Breast epithelium (tissue), 4 donors: ENCODE results near the gene LYRM9. TPM values are rescaled to one million over a fixed set of nuclear protein-coding genes. Genes with fewer than 3 reads are reported as not detected.
A peak's percentile ranks its signal among the peaks of the same experiment; 100 is the strongest.
"Not testable (repeated sequence)": the region's sequence is repeated elsewhere in the genome, so short reads cannot be mapped to it uniquely, and the experiment has no call there.

Source experiments
- DNase-seq, 2 donors: peaks; one replicate each; pipeline ENCODE4 v3.0.0-alpha.2; 2019; ENCODE audit warnings: low spot score in 2 of 2
- H3K27ac ChIP-seq, 2 donors: fragments of 200-600 bp; sonication (generic) in 1 of 2; one replicate each; pipeline ENCODE4 v1.5.1; 2016 to 2019; ENCODE audit warnings: mild to moderate bottlenecking in 1 of 2
- H3K27me3 ChIP-seq, 2 donors: fragments of 200-600 bp; sonication (generic) in 1 of 2; one replicate each; pipeline versions ENCODE4 v1.5.1 to v1.6.0; 2017 to 2019; ENCODE audit warnings: control low read depth in 1 of 2, mild to moderate bottlenecking in 1 of 2
- H3K36me3 ChIP-seq: fragments of 200-600 bp; one replicate; pipeline ENCODE4 v1.5.1; 2019
- H3K4me1 ChIP-seq, 2 donors: fragments of 200-600 bp; sonication (generic); one replicate each; pipeline ENCODE4 v1.5.1; 2016 to 2019; ENCODE audit warnings: control low read depth in 1 of 2
- H3K4me3 ChIP-seq, 3 donors: fragments of 200-600 bp; sonication (generic); 1 replicate in 2 of 3; 2 replicates in 1 of 3; pipeline ENCODE4 v1.5.1; 2016 to 2019; ENCODE audit warnings: mild to moderate bottlenecking in 3 of 3, moderate library complexity in 2 of 3
- H3K9me3 ChIP-seq, 2 donors: fragments of 200-600 bp; sonication (generic) in 1 of 2; one replicate each; pipeline ENCODE4 v1.5.1; 2016 to 2019; ENCODE audit warnings: control low read depth in 1 of 2
- CTCF ChIP-seq, 3 donors: fragments of 450-650 bp; IDR thresholded peaks; one replicate each; pipeline ENCODE4 v1.5.1; 2016 to 2017; ENCODE audit warnings: antibody characterized with exemption in 3 of 3, mild to moderate bottlenecking in 3 of 3, moderate library complexity in 3 of 3
- POLR2A ChIP-seq: fragments of 450-650 bp; IDR thresholded peaks from one replicate; pipeline ENCODE4 v1.6.1; 2016; ENCODE audit warnings: antibody characterized with exemption, mild to moderate bottlenecking, moderate library complexity
- POLR2AphosphoS5 ChIP-seq, 3 donors: sonication (generic); formaldehyde crosslinking; IDR thresholded peaks; one replicate each; pipeline ENCODE4 v1.6.1; 2017; ENCODE audit warnings: antibody characterized with exemption in 3 of 3
- intact Hi-C: fragments of 100-400 bp; cut with DNase I; formaldehyde crosslinking; loops from one replicate; pipeline ENCODE4 v1.15.1; 2023; ENCODE audit warnings: low total_unique reads
- total RNA-seq, 3 donors: library from RNA; depleted of rRNA; stranded (reverse); fragments of >200 nt; gene quantifications; one replicate each; pipeline ENCODE4 v1.1.0, GENCODE V29; 2016

Gene LYRM9
- total RNA-seq, 3 donors from 2014 or later: 23.3 to 31.3 (median 31.2) TPM

- no peak for TF ChIP-seq POLR2AphosphoS5 (IDR thresholded peaks at IDR 0.05)
- TF ChIP-seq CTCF (IDR thresholded peaks at IDR 0.05): no peak
- no peak for TF ChIP-seq POLR2A
- Histone ChIP-seq H3K27me3 (no peaks in the 10 kb centered on the region), H3K9me3 (no peaks in the 10 kb centered on the region), H3K4me3 (no peak overlapping the region), H3K4me1 (no peaks in the 10 kb centered on the region), H3K27ac (no peak overlapping the region), H3K36me3 (no peaks in the 10 kb centered on the region)
- DNase-seq: no peak
- intact Hi-C loops: no loop called here
Observed at GRCh38 chr17:27845264-27846041, 47.7 kb downstream of the LYRM9 start.

- no peak overlapping the region for H3K27ac ChIP-seq
Observed at GRCh38 chr17:27840688-27841087, 52.5 kb downstream of the LYRM9 start.

GRCh38 chr17:27840406-27840678, 52.8 kb downstream of the LYRM9 start:
- H3K9me3 ChIP-seq, H3K27ac ChIP-seq, intact Hi-C loops, H3K36me3 ChIP-seq, H3K27me3 ChIP-seq, DNase-seq, H3K4me1 ChIP-seq, H3K4me3 ChIP-seq: not testable (repeated sequence)

More at GRCh38 chr17:27840688-27841087, 52.5 kb downstream of the LYRM9 start:
- Histone ChIP-seq H3K9me3 (no peaks in the 10 kb centered on the region), H3K36me3 (no peaks in the 10 kb centered on the region), H3K27me3 (no peaks in the 10 kb centered on the region), H3K4me3 (no peak overlapping the region), H3K4me1 (no peaks in the 10 kb centered on the region)
- DNase-seq: no peak
- TF ChIP-seq CTCF (IDR thresholded peaks at IDR 0.05) (no peak), POLR2A (no peak), POLR2AphosphoS5 (IDR thresholded peaks at IDR 0.05) (no peak)
- intact Hi-C loops: no loop called here

GRCh38 chr17:27839571-27840405, 53.4 kb downstream of the LYRM9 start:
- H3K9me3 ChIP-seq, H3K4me3 ChIP-seq, H3K27ac ChIP-seq, H3K36me3 ChIP-seq, intact Hi-C loops, H3K4me1 ChIP-seq, H3K27me3 ChIP-seq: not testable (repeated sequence)
- DNase-seq: peak in 1 of 2 donors; percentile 24

GRCh38 chr17:27838607-27839006, 54.6 kb downstream of the LYRM9 start:
- H3K9me3 ChIP-seq, H3K36me3 ChIP-seq, H3K4me3 ChIP-seq, H3K27ac ChIP-seq, intact Hi-C loops, H3K4me1 ChIP-seq, DNase-seq, H3K27me3 ChIP-seq: not testable (repeated sequence)

GRCh38 chr17:27837769-27838168, 55.4 kb downstream of the LYRM9 start:
- H3K27me3 ChIP-seq, H3K36me3 ChIP-seq, H3K9me3 ChIP-seq, H3K27ac ChIP-seq, H3K4me1 ChIP-seq, DNase-seq, H3K4me3 ChIP-seq, intact Hi-C loops: not testable (repeated sequence)

- no peaks in the 10 kb centered on the region for H3K4me1 ChIP-seq
- intact Hi-C loops: no loop called here
- no peak overlapping the region for H3K27ac ChIP-seq
- no peaks in the 10 kb centered on the region for H3K27me3 ChIP-seq
- no peaks in the 10 kb centered on the region for H3K9me3 ChIP-seq
- no peak for DNase-seq
- H3K4me3 ChIP-seq: no peak overlapping the region
- no peak for TF ChIP-seq POLR2A
- TF ChIP-seq POLR2AphosphoS5 (IDR thresholded peaks at IDR 0.05): no peak
- no peak for TF ChIP-seq CTCF (IDR thresholded peaks at IDR 0.05)
- H3K36me3 ChIP-seq: no peaks in the 10 kb centered on the region
Observed at GRCh38 chr17:27836651-27837050, 56.5 kb downstream of the LYRM9 start.
